Colonic mucosa (tissue), 4 donors: ENCODE results near the gene ABCB10. TPM values are rescaled to one million over a fixed set of nuclear protein-coding genes. Genes with fewer than 3 reads are reported as not detected.

ENCODE experiments used
- DNase-seq: peaks from one replicate; pipeline ENCODE4 v3.0.0-alpha.2; 2020
- H3K27ac ChIP-seq: fragments of 200-600 bp; one replicate; pipeline ENCODE4 v1.8.0; 2021
- H3K27me3 ChIP-seq: fragments of 200-600 bp; one replicate; pipeline ENCODE4 v1.8.0; 2021
- H3K36me3 ChIP-seq: fragments of 200-600 bp; one replicate; pipeline ENCODE4 v1.8.0; 2021
- H3K4me1 ChIP-seq: fragments of 200-600 bp; one replicate; pipeline ENCODE4 v1.8.0; 2021; ENCODE audit warnings: mild to moderate bottlenecking
- H3K4me3 ChIP-seq: fragments of 200-600 bp; one replicate; pipeline ENCODE4 v1.8.0; 2021
- H3K9ac ChIP-seq, 2 donors: one replicate each; pipeline ENCODE4 v1.7.0; 2013; ENCODE audit warnings: control low read depth in 2 of 2, low read depth in 2 of 2, low read length in 2 of 2
- H3K9me3 ChIP-seq: fragments of 200-600 bp; one replicate; pipeline ENCODE4 v1.8.0; 2021
- intact Hi-C: fragments of 100-400 bp; cut with DNase I; formaldehyde crosslinking; loops from one replicate; pipeline ENCODE4 v1.14.1; 2022
- total RNA-seq, 2 donors: library from RNA; stranded (reverse); fragmentation: NEBNext Ultra II Directional in 1 of 2; extraction: Animal tissue kit (Norgen Biotek cat#: 25700) in 1 of 2; gene quantifications; one replicate each; pipeline ENCODE4 v1.2.1, GENCODE V29; 2021
- TF ChIP-seq, protein P1 (sequence below): fragments of 200-600 bp; IDR thresholded peaks from one replicate; pipeline ENCODE4 v1.8.0; 2022; ENCODE audit warnings: antibody characterized with exemption, mild to moderate bottlenecking
- donor health status: healthy.
- donor health status: DM: no; HTN: no; CAD: no.
- donor health status: DM: no; HTN: no; CAD: no.

ABCB10 gene
- total RNA-seq, 2 donors from 2014 or later: 22.3 to 24.7 TPM

DNA sequence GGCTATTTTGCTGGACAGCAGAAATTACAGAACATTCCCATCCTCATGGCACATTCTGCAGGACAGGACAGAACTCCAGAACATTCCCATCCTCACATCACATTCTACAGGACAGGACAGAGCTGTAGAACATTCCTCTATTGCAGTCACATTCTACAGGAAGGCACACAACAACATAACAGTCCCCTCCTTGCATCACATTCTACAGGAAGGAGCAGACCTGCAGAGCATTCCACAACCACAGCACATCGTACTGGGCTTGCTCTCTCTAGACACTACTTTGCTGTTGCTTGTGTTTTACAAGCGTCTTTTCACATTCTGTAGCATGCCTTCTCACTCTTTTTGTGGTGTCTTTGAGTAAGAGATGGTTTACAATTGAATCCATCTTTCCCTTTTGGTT lies 26.8 kb upstream of the ABCB10 start:
- Histone ChIP-seq H3K4me3 (no peak overlapping the region), H3K36me3 (no peaks in the 10 kb centered on the region), H3K9ac (no peak overlapping the region), H3K4me1 (no peaks in the 10 kb centered on the region), H3K27ac (no peak overlapping the region), H3K9me3 (no peaks in the 10 kb centered on the region), H3K27me3 (no peaks in the 10 kb centered on the region)
- TF ChIP-seq, protein P1, sequence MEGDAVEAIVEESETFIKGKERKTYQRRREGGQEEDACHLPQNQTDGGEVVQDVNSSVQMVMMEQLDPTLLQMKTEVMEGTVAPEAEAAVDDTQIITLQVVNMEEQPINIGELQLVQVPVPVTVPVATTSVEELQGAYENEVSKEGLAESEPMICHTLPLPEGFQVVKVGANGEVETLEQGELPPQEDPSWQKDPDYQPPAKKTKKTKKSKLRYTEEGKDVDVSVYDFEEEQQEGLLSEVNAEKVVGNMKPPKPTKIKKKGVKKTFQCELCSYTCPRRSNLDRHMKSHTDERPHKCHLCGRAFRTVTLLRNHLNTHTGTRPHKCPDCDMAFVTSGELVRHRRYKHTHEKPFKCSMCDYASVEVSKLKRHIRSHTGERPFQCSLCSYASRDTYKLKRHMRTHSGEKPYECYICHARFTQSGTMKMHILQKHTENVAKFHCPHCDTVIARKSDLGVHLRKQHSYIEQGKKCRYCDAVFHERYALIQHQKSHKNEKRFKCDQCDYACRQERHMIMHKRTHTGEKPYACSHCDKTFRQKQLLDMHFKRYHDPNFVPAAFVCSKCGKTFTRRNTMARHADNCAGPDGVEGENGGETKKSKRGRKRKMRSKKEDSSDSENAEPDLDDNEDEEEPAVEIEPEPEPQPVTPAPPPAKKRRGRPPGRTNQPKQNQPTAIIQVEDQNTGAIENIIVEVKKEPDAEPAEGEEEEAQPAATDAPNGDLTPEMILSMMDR: no peak
- intact Hi-C loops: no loop called here
- DNase-seq: no peak

DNA sequence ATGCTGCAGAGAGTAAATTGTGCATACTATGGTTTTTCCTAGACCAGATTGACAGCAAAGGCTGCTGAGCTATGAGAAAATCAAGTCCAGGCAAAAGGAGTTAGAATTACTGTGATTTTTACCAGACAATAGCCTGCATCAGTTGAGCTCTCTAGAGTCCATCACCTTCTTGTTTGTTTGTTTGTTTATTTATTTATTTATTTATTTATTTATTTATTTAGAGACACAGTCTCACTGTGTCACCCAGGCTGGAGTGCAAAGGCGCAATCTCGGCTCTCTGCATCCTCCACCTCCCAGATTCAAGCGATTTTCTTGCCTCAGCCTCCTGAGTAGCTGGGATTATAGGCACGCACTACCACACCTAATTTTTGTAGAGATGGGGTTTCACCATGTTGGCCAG lies 24.2 kb upstream of the ABCB10 start:
- Histone ChIP-seq H3K9ac (no peak overlapping the region), H3K36me3 (no peaks in the 10 kb centered on the region), H3K9me3 (no peaks in the 10 kb centered on the region), H3K27ac (no peak overlapping the region), H3K27me3 (no peaks in the 10 kb centered on the region), H3K4me3 (no peak overlapping the region), H3K4me1 (no peaks in the 10 kb centered on the region)
- intact Hi-C loops: no loop called here
- no peak for DNase-seq
- TF ChIP-seq, protein P1: no peak

GRCh38 chr1:229582011-229582694 lies 23.6 kb upstream of the ABCB10 start:
- no peaks in the 10 kb centered on the region for H3K4me1 ChIP-seq
- H3K9me3 ChIP-seq: no peaks in the 10 kb centered on the region
- no peak for DNase-seq
- no peak overlapping the region for H3K27ac ChIP-seq
- no peak overlapping the region for H3K9ac ChIP-seq
- intact Hi-C loops: no loop called here
- no peaks in the 10 kb centered on the region for H3K36me3 ChIP-seq
- no peaks in the 10 kb centered on the region for H3K27me3 ChIP-seq
- TF ChIP-seq, protein P1: no peak
- no peak overlapping the region for H3K4me3 ChIP-seq

- Histone ChIP-seq H3K9ac (no peak overlapping the region), H3K4me3 (no peak overlapping the region), H3K36me3 (no peaks in the 10 kb centered on the region), H3K27me3 (no peaks in the 10 kb centered on the region), H3K9me3 (no peaks in the 10 kb centered on the region), H3K27ac (no peak overlapping the region), H3K4me1 (no peaks in the 10 kb centered on the region)
- intact Hi-C loops: no loop called here
- TF ChIP-seq, protein P1: no peak
- DNase-seq: no peak
These were observed 23.0 kb upstream of the ABCB10 start for GRCh38 chr1:229581485-229581884.

GRCh38 chr1:229579059-229579673 lies 20.7 kb upstream of the ABCB10 start:
- H3K36me3 ChIP-seq: no peaks in the 10 kb centered on the region
- peak overlapping the region; percentile 3 for H3K27ac ChIP-seq
- TF ChIP-seq, protein P1: no peak
- intact Hi-C loops: no loop called here
- no peak for DNase-seq
- H3K9ac ChIP-seq: peak overlapping the region; percentile 24 to 56
- no peaks in the 10 kb centered on the region for H3K27me3 ChIP-seq
- no peak overlapping the region for H3K4me3 ChIP-seq
- no peaks in the 10 kb centered on the region for H3K4me1 ChIP-seq
- no peaks in the 10 kb centered on the region for H3K9me3 ChIP-seq
